Measurements from ENCODE around the gene TFPI.

TFPI gene

GRCh38 chr2:187503700-187504099, 50.5 kb downstream of the TFPI start:
- Histone ChIP-seq H4K20me1 (ENCODE audit: insufficient read depth, low read length) (no peaks in the 10 kb centered on the region), H3K27ac (ENCODE audit: low read length) (no peak overlapping the region), H2AFZ (ENCODE audit: low read depth, low read length) (no peak overlapping the region), H3K4me3 (ENCODE audit: low read depth in 1 of 2, low read length in 2 of 2) (no peak overlapping the region), H3K9me3 (ENCODE audit: insufficient read depth, low read length, severe bottlenecking) (no peaks in the 10 kb centered on the region), H3K9ac (ENCODE audit: low read depth, low read length) (no peak overlapping the region), H3K79me2 (ENCODE audit: insufficient read depth, low read length) (no peaks in the 10 kb centered on the region), H3K4me2 (ENCODE audit: insufficient read depth, low read length) (no peak overlapping the region), H3K36me3 (ENCODE audit: insufficient read depth, low read length) (no peaks in the 10 kb centered on the region), H3K27me3 (ENCODE audit: insufficient read depth, low read length, poor library complexity) (no peaks in the 10 kb centered on the region), H3K4me1 (ENCODE audit: insufficient read depth, low read length) (peaks cover 15% of the 10 kb centered on the region)
- DNase-seq (no peak), ATAC-seq (ENCODE audit: insufficient read depth, low read depth) (no peak)
- TF ChIP-seq CTCF (IDR thresholded peaks at IDR 0.05; ENCODE audit: borderline replicate concordance, extremely low read depth, low read length, poor library complexity, severe bottlenecking) (no peak), EZH2 (IDR thresholded peaks at IDR 0.05; ENCODE audit: borderline replicate concordance, low read depth, low read length, severe bottlenecking) (no peak)

GRCh38 chr2:187502467-187502866, 51.8 kb downstream of the TFPI start:
- H3K27me3 ChIP-seq (ENCODE audit: insufficient read depth, low read length, poor library complexity), result no peaks in the 10 kb centered on the region
- no peak for DNase-seq
- H3K79me2 ChIP-seq (ENCODE audit: insufficient read depth, low read length), result no peaks in the 10 kb centered on the region
- H3K9ac ChIP-seq (ENCODE audit: low read depth, low read length), result no peak overlapping the region
- H3K4me1 ChIP-seq (ENCODE audit: insufficient read depth, low read length), result peaks cover 15% of the 10 kb centered on the region
- no peaks in the 10 kb centered on the region for H4K20me1 ChIP-seq (ENCODE audit: insufficient read depth, low read length)
- no peak overlapping the region for H3K4me3 ChIP-seq (ENCODE audit: low read depth in 1 of 2, low read length in 2 of 2)
- H3K27ac ChIP-seq (ENCODE audit: low read length), result no peak overlapping the region
- no peak overlapping the region for H3K4me2 ChIP-seq (ENCODE audit: insufficient read depth, low read length)
- H2AFZ ChIP-seq (ENCODE audit: low read depth, low read length), result no peak overlapping the region
- no peaks in the 10 kb centered on the region for H3K9me3 ChIP-seq (ENCODE audit: insufficient read depth, low read length, severe bottlenecking)
- ATAC-seq (ENCODE audit: insufficient read depth, low read depth), result no peak
- no peaks in the 10 kb centered on the region for H3K36me3 ChIP-seq (ENCODE audit: insufficient read depth, low read length)
- TF ChIP-seq EZH2 (IDR thresholded peaks at IDR 0.05; ENCODE audit: borderline replicate concordance, low read depth, low read length, severe bottlenecking) (no peak), CTCF (IDR thresholded peaks at IDR 0.05; ENCODE audit: borderline replicate concordance, extremely low read depth, low read length, poor library complexity, severe bottlenecking) (no peak)

GRCh38 chr2:187500585-187501359, 53.5 kb downstream of the TFPI start:
- no peak overlapping the region for H3K4me2 ChIP-seq (ENCODE audit: insufficient read depth, low read length)
- H2AFZ ChIP-seq (ENCODE audit: low read depth, low read length), result no peak overlapping the region
- no peak overlapping the region for H3K9ac ChIP-seq (ENCODE audit: low read depth, low read length)
- H3K9me3 ChIP-seq (ENCODE audit: insufficient read depth, low read length, severe bottlenecking), result no peaks in the 10 kb centered on the region
- H4K20me1 ChIP-seq (ENCODE audit: insufficient read depth, low read length), result no peaks in the 10 kb centered on the region
- no peak for DNase-seq
- no peaks in the 10 kb centered on the region for H3K36me3 ChIP-seq (ENCODE audit: insufficient read depth, low read length)
- no peaks in the 10 kb centered on the region for H3K27me3 ChIP-seq (ENCODE audit: insufficient read depth, low read length, poor library complexity)
- H3K4me3 ChIP-seq (ENCODE audit: low read depth in 1 of 2, low read length in 2 of 2), result no peak overlapping the region
- peaks cover 15% of the 10 kb centered on the region for H3K4me1 ChIP-seq (ENCODE audit: insufficient read depth, low read length)
- H3K27ac ChIP-seq (ENCODE audit: low read length), result no peak overlapping the region
- no peaks in the 10 kb centered on the region for H3K79me2 ChIP-seq (ENCODE audit: insufficient read depth, low read length)
- peak; percentile 48; the same call in 1 of the 3 replicates for ATAC-seq (ENCODE audit: insufficient read depth, low read depth)
- TF ChIP-seq EZH2 (IDR thresholded peaks at IDR 0.05; ENCODE audit: borderline replicate concordance, low read depth, low read length, severe bottlenecking) (no peak), CTCF (IDR thresholded peaks at IDR 0.05; ENCODE audit: borderline replicate concordance, extremely low read depth, low read length, poor library complexity, severe bottlenecking) (peak; percentile 44)

All from DND-41 (cell line).